Measurements from ENCODE around the gene ZNF284.
A peak's percentile ranks its signal among the peaks of the same experiment; 100 is the strongest.
"Not testable (repeated sequence)": the region's sequence is repeated elsewhere in the genome, so short reads cannot be mapped to it uniquely, and the experiment has no call there.

ZNF284 gene

GRCh38 chr19:44111910-44112463, 40.0 kb downstream of the ZNF284 start:
- Histone ChIP-seq H3K4me1 (ENCODE audit: control insufficient read depth in 2 of 2, insufficient read depth in 2 of 2, low read length in 2 of 2) (peaks cover 5 to 10% of the 10 kb centered on the region in 2 donors), H3K9me3 (ENCODE audit: control insufficient read depth in 2 of 2, low read length in 2 of 2) (peaks cover 20% of the 10 kb centered on the region in 2 donors), H3K4me3 (ENCODE audit: low read length in 2 of 2) (peak overlapping the region; percentile 30 to 94), H3K27me3 (ENCODE audit: control insufficient read depth in 2 of 2, insufficient read depth in 2 of 2, low read length in 2 of 2) (no peaks in the 10 kb centered on the region), H3K36me3 (ENCODE audit: control insufficient read depth in 2 of 2, insufficient read depth in 2 of 2, low read length in 2 of 2) (peaks cover 3 to 15% of the 10 kb centered on the region in 2 donors), H3K9ac (ENCODE audit: low read depth in 1 of 2, low read length in 2 of 2) (no peak overlapping the region), H3K27ac (ENCODE audit: low read depth in 2 of 2, low read length in 2 of 2) (no peak overlapping the region)

GRCh38 chr19:44112802-44113137, 40.8 kb downstream of the ZNF284 start:
- peak overlapping the region; percentile 72 to 75 for H3K9ac ChIP-seq (ENCODE audit: low read depth in 1 of 2, low read length in 2 of 2)
- H3K4me1 ChIP-seq (ENCODE audit: control insufficient read depth in 2 of 2, insufficient read depth in 2 of 2, low read length in 2 of 2), result peaks cover 5 to 10% of the 10 kb centered on the region in 2 donors
- no peak overlapping the region for H3K27ac ChIP-seq (ENCODE audit: low read depth in 2 of 2, low read length in 2 of 2)

DNA sequence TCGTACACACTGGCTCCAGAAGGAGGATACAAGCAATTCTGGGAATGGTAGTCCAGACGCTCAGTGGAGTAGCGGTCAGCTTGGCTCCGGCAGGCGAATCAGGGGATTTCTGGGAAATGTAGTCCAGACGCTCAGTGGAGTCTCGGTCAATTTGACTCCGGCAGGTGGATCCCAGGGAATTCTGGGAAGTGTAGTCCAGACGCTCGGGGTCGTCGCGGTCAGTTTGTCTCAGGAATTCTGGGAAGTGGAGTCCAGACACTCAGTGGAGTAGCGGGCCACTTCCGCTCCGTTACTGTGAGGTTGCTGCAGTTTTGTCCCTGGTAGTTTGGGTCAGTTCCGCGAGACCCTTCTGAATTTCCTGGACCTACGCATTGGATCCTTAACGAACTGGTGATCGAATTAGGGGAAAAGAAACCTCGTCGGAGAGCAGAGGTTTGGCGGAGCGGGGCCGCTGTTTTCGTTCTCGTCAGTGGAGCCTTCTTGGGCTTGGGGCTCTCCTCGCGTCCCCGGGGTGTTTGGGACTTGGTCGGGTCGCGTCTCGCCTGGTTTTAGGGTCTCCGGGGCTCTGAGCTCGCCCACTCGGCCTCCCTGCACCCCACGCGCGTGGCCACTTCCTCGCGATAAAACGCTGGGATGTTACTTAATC, 41.3 kb downstream of the ZNF284 start, which contains the start of gene ZNF225:
ZNF225 (plus strand) TSS at position 262 of the 646 bp plus-strand sequence. CDS start 2,429 bp downstream, outside the sequence.
- H3K36me3 ChIP-seq (ENCODE audit: control insufficient read depth in 2 of 2, insufficient read depth in 2 of 2, low read length in 2 of 2), result peaks cover 4 to 12% of the 10 kb centered on the region in 2 donors
- H3K9me3 ChIP-seq (ENCODE audit: control insufficient read depth in 2 of 2, low read length in 2 of 2), result peaks cover 8% of the 10 kb centered on the region in 2 donors
- H3K4me3 ChIP-seq (ENCODE audit: low read length in 2 of 2), result peak within 1 kb of the TSS; percentile 82 to 94
- no peaks in the 10 kb centered on the region for H3K27me3 ChIP-seq (ENCODE audit: control insufficient read depth in 2 of 2, insufficient read depth in 2 of 2, low read length in 2 of 2)
- peak within 1 kb of the TSS; percentile 72 to 75 for H3K9ac ChIP-seq (ENCODE audit: low read depth in 1 of 2, low read length in 2 of 2)
- peak within 1 kb of the TSS; percentile 46 to 65 for H3K27ac ChIP-seq (ENCODE audit: low read depth in 2 of 2, low read length in 2 of 2)
- peaks cover 5 to 10% of the 10 kb centered on the region in 2 donors for H3K4me1 ChIP-seq (ENCODE audit: control insufficient read depth in 2 of 2, insufficient read depth in 2 of 2, low read length in 2 of 2)

More at GRCh38 chr19:44112802-44113137, 40.8 kb downstream of the ZNF284 start:
- Histone ChIP-seq H3K36me3 (ENCODE audit: control insufficient read depth in 2 of 2, insufficient read depth in 2 of 2, low read length in 2 of 2) (peaks cover 0 to 9% of the 10 kb centered on the region in 2 donors), H3K27me3 (ENCODE audit: control insufficient read depth in 2 of 2, insufficient read depth in 2 of 2, low read length in 2 of 2) (no peaks in the 10 kb centered on the region), H3K4me3 (ENCODE audit: low read length in 2 of 2) (peak overlapping the region; percentile 82 to 94), H3K9me3 (ENCODE audit: control insufficient read depth in 2 of 2, low read length in 2 of 2) (peaks cover 12 to 13% of the 10 kb centered on the region in 2 donors)

DNA sequence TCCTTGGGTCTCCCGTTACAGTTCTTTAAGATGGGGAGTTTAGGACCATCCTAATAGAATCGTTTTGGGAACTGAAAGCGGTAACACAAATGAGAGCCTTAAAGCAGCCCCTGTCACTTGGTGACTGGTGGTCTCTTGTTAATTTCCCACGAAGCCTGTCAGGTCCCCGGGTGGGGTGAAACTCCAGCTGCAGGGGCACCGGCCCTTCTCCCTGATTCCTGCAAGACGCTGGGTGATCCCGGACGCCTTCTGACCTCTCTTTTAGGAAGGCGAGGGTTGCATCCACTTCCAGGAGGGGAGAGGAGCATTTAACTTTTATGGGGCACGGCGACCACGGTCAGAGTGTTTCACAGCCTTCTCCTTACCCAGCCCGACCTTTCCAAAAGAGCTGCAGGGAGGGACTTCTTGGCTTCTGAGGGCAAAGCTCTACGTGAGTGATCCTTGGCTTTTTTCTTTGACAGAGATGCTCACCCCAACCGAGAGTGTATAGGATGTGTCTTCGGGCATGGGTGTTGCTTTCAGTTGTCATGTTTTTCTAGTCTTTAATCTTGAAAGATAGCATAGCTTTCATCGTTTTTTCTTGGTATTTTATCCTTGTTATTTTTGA, 41.9 kb downstream of the ZNF284 start:
- peak overlapping the region; percentile 66 to 75 for H3K9ac ChIP-seq (ENCODE audit: low read depth in 1 of 2, low read length in 2 of 2)
- H3K4me1 ChIP-seq (ENCODE audit: control insufficient read depth in 2 of 2, insufficient read depth in 2 of 2, low read length in 2 of 2), result peaks cover 5 to 10% of the 10 kb centered on the region in 2 donors
- H3K36me3 ChIP-seq (ENCODE audit: control insufficient read depth in 2 of 2, insufficient read depth in 2 of 2, low read length in 2 of 2), result peaks cover 7 to 15% of the 10 kb centered on the region in 2 donors
- peak overlapping the region; percentile 46 to 65 for H3K27ac ChIP-seq (ENCODE audit: low read depth in 2 of 2, low read length in 2 of 2)
- H3K4me3 ChIP-seq (ENCODE audit: low read length in 2 of 2), result peak overlapping the region; percentile 82 to 94
- H3K9me3 ChIP-seq (ENCODE audit: control insufficient read depth in 2 of 2, low read length in 2 of 2), result peaks cover 3 to 5% of the 10 kb centered on the region in 2 donors
- no peaks in the 10 kb centered on the region for H3K27me3 ChIP-seq (ENCODE audit: control insufficient read depth in 2 of 2, insufficient read depth in 2 of 2, low read length in 2 of 2)

GRCh38 chr19:44121162-44121561, 49.2 kb downstream of the ZNF284 start:
- H3K4me3 ChIP-seq (ENCODE audit: low read length in 2 of 2); H3K9ac ChIP-seq (ENCODE audit: low read depth in 1 of 2, low read length in 2 of 2); H3K27ac ChIP-seq (ENCODE audit: low read depth in 2 of 2, low read length in 2 of 2); H3K27me3 ChIP-seq (ENCODE audit: control insufficient read depth in 2 of 2, insufficient read depth in 2 of 2, low read length in 2 of 2); H3K4me1 ChIP-seq (ENCODE audit: control insufficient read depth in 2 of 2, insufficient read depth in 2 of 2, low read length in 2 of 2); H3K9me3 ChIP-seq (ENCODE audit: control insufficient read depth in 2 of 2, low read length in 2 of 2): not testable (repeated sequence)
- H3K36me3 ChIP-seq (ENCODE audit: control insufficient read depth in 2 of 2, insufficient read depth in 2 of 2, low read length in 2 of 2), result peaks cover 27 to 44% of the 10 kb centered on the region in 2 donors

DNA sequence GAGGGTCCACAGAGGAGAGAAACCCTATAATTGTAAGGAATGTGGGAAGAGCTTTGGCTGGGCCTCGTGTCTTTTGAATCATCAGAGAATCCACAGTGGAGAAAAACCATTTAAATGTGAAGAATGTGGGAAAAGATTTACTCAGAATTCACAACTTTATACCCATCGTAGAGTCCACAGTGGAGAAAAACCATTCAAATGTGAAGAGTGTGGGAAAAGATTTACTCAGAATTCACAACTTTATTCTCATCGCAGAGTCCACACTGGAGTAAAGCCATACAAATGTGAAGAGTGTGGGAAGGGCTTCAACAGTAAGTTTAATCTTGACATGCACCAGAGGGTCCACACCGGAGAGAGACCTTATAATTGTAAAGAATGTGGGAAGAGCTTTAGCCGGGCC, 60.0 kb downstream of the ZNF284 start:
- H3K9ac ChIP-seq (ENCODE audit: low read depth in 1 of 2, low read length in 2 of 2), result no peak overlapping the region
- H3K27me3 ChIP-seq (ENCODE audit: control insufficient read depth in 2 of 2, insufficient read depth in 2 of 2, low read length in 2 of 2), result no peaks in the 10 kb centered on the region
- peaks cover 26 to 32% of the 10 kb centered on the region in 2 donors for H3K36me3 ChIP-seq (ENCODE audit: control insufficient read depth in 2 of 2, insufficient read depth in 2 of 2, low read length in 2 of 2)
- H3K4me3 ChIP-seq (ENCODE audit: low read length in 2 of 2), result no peak overlapping the region
- peaks cover 22 to 34% of the 10 kb centered on the region in 2 donors for H3K9me3 ChIP-seq (ENCODE audit: control insufficient read depth in 2 of 2, low read length in 2 of 2)
- no peak overlapping the region for H3K27ac ChIP-seq (ENCODE audit: low read depth in 2 of 2, low read length in 2 of 2)
- no peaks in the 10 kb centered on the region for H3K4me1 ChIP-seq (ENCODE audit: control insufficient read depth in 2 of 2, insufficient read depth in 2 of 2, low read length in 2 of 2)
